AG09319 (cell line): ENCODE measurements around the gene PRKCZ.

ENCODE experiments used
- DNase-seq: peaks from one replicate; pipeline ENCODE4 v3.0.0-alpha.2; 2010; ENCODE audit warnings: low read depth; ENCODE audit errors: extremely low read depth
- CTCF ChIP-seq: IDR thresholded peaks from 2 replicates; pipeline ENCODE4 v1.5.1; 2011; ENCODE audit warnings: low read depth, mild to moderate bottlenecking, inconsistent platforms, low read length, moderate library complexity

Gene PRKCZ

GRCh38 chr1:2159124-2159523, 108.9 kb downstream of the PRKCZ start:
- DNase-seq: no peak
- TF ChIP-seq CTCF: no peak

GRCh38 chr1:2160451-2161300, 110.5 kb downstream of the PRKCZ start:
- DNase-seq: no peak
- TF ChIP-seq CTCF: no peak

GRCh38 chr1:2163205-2163604, 113.0 kb downstream of the PRKCZ start:
- no peak for DNase-seq
- no peak for TF ChIP-seq CTCF

- TF ChIP-seq CTCF: no peak
- DNase-seq: no peak
Observed at GRCh38 chr1:2165646-2166045, 115.4 kb downstream of the PRKCZ start.

GRCh38 chr1:2166254-2166653, 116.0 kb downstream of the PRKCZ start:
- DNase-seq: no peak
- TF ChIP-seq CTCF: no peak

- TF ChIP-seq CTCF: no peak
- no peak for DNase-seq
Observed at GRCh38 chr1:2166695-2167094, 116.5 kb downstream of the PRKCZ start.

- no peak for TF ChIP-seq CTCF
Observed at GRCh38 chr1:2168090-2168489, 117.9 kb downstream of the PRKCZ start.

More at GRCh38 chr1:2168090-2168489, 117.9 kb downstream of the PRKCZ start:
- no peak for DNase-seq
